IMR-90 (cell line): Measurements from ENCODE around the gene UXS1.

Experiments
- CHD1 ChIP-seq: IDR thresholded peaks from 2 replicates; pipeline ENCODE4 v1.6.1; 2012; ENCODE audit warnings: low read depth, low read length, improper control_type of control experiment
- MXI1 ChIP-seq: IDR thresholded peaks from 2 replicates; pipeline ENCODE4 v1.6.1; 2012; ENCODE audit warnings: low read depth, mild to moderate bottlenecking, low read length, moderate library complexity, borderline replicate concordance
- NFE2L2 ChIP-seq: fragments of 150-350 bp; IDR thresholded peaks from 2 replicates; pipeline ENCODE4 v1.6.1; 2016; ENCODE audit warnings: low read depth, mild to moderate bottlenecking, low read length
- RFX5 ChIP-seq: IDR thresholded peaks from 2 replicates; pipeline ENCODE4 v1.8.0; 2012; ENCODE audit warnings: low read depth, mild to moderate bottlenecking, low read length, moderate library complexity
- USF2 ChIP-seq: fragments of 150-350 bp; IDR thresholded peaks from 2 replicates; pipeline ENCODE4 v1.6.1; 2017; ENCODE audit warnings: mild to moderate bottlenecking, antibody characterized with exemption, low read length, low read depth

DNA sequence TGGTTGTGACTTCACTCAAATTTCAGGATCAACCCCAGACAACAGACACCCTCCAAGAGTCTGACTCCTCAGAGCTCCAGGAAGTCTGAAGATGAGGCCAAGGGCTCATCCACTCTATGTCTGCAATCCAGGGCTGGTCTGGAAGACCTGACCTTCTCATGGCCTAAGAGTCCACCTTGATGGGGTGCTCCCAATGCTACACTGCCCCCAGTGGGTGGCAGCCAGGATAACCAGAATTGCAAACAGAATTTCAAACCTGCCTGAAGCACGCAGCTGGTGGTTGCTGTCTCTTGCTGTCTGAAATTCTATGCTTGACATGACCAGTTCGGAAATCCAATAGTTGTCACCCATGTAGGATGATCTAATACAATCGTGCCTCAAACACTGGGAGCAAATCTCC, 96.0 kb downstream of the UXS1 start:
- no peak for TF ChIP-seq NFE2L2
- TF ChIP-seq MXI1 = no peak
- TF ChIP-seq USF2 = no peak
- TF ChIP-seq CHD1 = no peak
- no peak for TF ChIP-seq RFX5
